Activated CD4-positive, alpha-beta T cell treated with anti-CD3 and anti-CD28 coated beads for 4 hours (primary cell): ENCODE data around the gene CADM4.

ENCODE experiments used
- DNase-seq, 2 donors: peaks; one replicate each; pipeline ENCODE4 v3.0.0-alpha.2; 2020

CADM4 gene

DNA sequence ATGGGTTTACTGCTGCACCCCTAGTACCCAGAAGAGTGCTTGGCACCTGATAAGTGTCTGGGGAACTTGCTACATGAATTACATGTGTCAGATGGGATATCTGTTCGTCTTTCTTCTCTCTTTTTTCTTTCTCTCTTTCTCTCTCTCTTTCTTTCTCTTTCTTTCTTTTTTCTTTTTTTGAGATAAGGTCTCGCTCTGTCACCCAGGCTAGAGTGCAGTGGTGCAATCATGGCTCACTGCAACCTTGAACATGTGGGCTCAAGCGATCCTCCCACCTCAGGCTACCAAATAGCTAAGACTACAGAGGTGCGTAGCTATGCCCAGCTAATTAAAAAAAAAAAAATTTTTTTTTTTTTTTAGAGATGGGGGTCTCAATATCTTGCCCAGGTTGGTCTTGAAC lies 6.1 kb downstream of the CADM4 start:
- DNase-seq, result no peak

DNA sequence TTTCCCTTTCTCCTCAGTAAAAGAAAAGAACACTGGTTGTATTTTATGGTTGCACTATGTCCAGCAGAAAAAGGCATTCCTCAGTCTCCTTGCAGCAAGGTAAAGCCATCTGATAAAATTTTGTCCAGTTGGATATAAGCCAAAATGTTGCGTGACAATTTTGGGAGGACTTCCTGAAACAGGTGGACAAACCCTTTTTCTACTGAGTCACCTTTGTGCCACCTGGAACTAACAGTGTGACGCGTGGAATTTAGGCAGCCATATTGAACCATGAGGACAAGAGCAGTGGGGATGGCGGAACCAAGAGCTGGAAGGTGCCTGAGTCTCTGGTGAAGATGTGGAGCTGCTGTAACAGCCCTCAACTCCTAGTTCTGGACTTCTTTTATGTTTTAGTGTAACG lies 8.2 kb downstream of the CADM4 start:
- DNase-seq, result no peak

- DNase-seq, result no peak
These were observed 10.9 kb downstream of the CADM4 start for GRCh38 chr19:43628646-43629326.

- DNase-seq, result no peak
These were observed 12.8 kb downstream of the CADM4 start for GRCh38 chr19:43626838-43627237.

DNA sequence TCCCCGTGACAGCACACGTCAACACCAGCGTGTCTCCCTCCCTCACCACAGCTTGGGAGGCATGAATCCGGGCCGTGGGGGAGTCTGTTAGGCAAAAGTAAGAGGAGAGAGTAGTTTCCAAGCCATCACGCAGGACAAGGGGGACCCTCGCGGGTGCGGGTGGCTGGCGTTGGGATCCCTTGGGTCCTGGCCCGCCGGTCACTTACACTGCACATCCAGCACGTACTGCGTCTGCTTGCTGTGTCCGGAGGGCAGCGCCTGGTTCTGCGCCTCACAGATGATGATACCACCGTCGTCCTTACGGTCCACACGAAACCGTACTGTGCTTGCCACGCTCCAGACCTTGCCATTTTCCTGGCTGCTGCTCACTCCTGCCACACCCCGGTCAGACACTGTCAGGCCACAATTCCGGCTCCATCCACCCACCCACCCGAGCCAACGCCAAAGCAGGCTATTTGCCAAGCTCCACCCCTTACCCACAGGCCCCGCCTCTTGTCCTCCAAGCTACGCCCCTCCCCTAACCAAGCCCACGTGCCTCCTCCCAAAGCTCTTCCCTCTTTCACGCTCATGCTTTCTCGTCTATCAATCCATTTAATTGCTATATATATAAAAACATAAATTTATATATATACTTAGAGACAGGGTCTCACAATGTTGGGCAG lies 13.6 kb downstream of the CADM4 start:
- no peak for DNase-seq

DNA sequence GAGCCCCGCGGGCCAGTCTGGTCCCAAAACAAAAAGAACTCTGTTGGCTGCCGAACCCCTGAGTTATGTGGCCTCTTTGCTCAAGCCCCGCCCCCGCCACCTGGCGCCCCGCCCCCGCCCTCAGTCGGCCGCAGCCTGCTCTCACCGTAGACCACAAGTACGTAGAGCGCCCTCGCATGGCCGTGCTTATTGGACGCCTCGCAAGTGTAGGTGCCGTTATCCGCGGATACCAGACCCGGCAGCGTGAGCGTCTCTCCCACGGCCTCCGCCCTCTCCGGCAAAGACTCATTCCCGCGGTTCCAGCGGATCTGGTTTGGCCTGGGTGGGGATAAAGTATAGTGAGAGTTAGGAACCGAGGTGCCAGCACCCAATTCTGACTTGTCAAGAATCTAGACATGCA lies 14.7 kb downstream of the CADM4 start:
- DNase-seq, result peak; percentile 86 to 87

DNA sequence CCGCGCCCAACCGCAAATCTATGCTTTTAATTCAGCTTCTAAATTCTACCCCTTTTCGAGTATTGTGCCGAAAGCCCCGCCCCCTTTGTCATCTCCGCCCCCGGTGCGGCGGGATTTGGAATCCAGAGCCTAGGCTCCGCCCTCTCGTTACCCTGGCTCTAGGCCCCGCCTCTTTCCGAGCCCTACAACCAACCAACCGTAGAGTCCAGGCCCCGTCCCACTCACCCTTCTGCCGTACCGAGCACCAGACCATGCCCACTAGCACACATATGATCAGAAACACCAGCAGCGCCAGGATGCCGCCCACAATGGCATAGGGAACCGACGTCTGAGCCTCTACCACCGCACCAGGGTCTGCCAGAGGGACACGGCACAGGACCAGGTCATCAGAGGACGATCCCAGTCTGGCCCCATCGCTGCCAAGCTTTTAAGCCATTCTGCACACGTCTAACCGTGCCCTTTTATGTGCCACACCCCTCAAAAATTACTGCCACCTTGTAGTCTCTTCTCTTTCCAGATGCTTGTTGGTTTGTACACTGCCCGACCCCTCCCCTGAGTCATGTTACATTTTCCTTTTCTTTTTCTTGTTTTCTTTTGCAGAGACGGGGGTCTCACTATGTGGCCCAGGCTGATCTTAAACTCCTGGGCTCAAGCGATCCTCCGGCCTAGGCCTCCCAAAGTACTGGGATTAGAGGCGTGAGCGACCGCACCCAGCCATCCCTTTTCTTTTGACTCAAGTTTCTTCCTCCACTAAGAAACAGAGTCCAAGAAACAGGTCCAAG lies 15.6 kb downstream of the CADM4 start:
- DNase-seq, result no peak

DNA sequence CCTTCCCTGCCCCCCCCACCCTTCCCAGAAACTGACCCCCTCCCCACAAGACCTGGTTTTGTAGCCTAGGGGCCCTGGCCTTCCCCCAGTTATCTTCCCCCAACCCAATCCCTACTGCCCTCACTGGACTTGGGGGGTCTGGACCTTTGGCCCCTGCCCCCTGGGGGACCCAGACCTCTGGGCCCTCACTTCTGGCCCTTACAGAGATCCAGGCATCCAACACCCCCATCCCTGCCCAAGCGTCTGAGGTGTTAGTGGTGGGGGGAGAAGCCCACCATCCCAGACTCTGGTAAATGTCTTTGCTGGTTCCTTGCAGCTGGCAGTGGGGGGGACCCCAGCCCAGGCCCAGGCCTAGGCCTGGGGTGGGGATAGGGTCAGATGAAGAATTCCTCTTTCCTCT lies 16.7 kb downstream of the CADM4 start:
- DNase-seq, result no peak

GRCh38 chr19:43622070-43622469 lies 17.6 kb downstream of the CADM4 start:
- no peak for DNase-seq

DNA sequence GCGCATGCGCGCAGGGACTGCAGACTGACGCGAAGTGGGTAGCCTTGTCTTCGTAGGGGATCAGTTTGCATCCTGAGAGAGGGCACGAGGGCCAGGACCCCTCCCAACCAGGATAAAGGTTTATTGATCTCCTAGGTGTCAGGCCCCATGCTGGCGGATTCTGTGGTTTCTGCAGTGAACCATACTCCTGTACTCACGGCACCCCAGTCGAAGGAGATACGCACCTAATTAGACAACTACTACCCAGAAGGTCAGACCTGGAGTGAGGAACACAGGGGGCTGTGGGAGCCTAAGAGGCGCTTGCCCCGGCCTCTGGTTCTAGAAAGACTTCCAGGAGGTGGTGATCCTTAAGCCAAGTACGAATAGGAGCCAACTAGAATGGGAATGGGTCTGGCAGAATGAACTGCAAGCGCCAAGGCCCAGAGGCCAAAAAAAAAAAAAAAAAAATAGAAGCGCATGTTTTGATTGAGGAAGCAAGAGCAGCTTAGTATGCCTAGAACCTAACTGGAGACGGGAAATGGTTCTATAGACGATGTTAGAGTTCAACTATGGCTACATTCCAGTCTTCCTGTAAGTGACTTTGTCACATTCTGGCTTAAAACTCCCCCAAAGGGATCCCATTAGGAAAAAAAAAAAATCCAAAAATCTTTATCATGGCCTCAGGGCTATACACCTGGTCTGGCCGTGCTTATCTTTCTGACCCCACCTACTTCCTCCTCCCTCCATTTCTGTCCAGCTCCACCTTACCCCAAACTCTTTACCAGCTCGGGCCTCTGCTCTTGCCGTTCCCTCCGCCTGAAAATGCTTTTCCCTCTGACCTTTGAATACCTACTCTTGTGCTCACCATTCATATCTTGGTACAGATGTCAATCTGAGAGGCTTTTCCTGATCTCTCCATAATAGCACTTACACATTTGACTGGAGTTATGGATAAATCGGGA lies 19.3 kb downstream of the CADM4 start:
- DNase-seq, result peak in 1 of 2 donors; percentile 83

GRCh38 chr19:43619262-43620060 lies 20.2 kb downstream of the CADM4 start, which contains the start of gene ZNF428:
ZNF428 (minus strand) TSS chr19:43619629; CDS start chr19:43614304, 5,325 bp downstream.
- DNase-seq, result peak; percentile 79 to 89

DNA sequence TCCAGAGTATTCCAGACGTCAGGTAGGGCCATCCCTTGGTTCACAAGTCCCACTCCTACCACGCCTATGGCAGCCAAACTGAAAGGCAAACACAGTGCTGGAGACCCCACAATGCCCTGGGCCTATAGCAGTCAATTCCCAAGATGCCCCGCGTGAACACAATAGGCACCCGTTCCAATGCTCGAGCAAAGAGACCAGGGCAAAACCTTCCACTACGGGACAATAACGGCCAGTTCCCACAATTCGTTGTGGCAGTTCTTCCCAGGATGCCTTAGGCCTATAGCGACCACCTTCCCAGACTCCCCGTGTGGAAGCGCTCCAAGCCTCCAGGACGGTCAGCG lies 20.8 kb downstream of the CADM4 start:
- peak; percentile 28 to 32 for DNase-seq

DNA sequence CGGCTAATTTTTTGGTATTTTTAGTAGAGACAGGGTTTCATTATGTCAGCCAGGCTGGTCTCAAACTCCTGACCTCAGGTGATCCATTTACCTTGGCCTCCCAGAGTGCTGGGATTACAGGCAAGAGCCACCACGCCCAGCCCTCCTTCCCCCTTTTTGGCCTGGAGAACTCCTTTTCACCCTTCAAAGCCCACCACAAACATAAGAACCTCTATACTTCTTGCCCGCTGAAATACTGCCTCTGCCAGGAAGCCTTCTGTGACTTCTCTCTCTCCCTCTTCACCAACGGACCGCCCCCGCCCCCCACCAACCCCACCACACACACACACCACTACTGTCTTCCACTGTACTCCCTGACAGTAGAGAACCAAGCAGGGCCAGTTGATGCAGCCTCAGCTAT lies 22.7 kb downstream of the CADM4 start:
- DNase-seq, result no peak

DNA sequence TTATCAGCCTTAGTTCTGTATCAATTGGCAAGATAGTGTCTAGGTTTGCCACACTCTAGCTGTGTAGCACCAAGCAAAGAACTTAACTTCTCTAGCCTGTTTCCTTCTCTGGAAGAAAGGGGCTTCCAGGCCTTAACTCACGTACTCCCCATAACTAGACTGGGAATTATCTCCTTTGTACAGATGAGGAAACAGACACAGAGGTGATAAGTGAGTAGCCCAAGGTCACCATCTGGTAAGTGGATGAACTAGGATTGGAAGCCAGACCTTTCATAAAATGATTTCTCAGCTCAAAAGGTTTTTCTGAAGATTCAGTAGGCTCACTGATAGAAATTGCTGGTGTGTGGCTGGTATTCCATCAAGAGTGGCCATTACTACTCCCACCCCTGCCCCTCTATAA lies 23.3 kb downstream of the CADM4 start:
- no peak for DNase-seq

DNA sequence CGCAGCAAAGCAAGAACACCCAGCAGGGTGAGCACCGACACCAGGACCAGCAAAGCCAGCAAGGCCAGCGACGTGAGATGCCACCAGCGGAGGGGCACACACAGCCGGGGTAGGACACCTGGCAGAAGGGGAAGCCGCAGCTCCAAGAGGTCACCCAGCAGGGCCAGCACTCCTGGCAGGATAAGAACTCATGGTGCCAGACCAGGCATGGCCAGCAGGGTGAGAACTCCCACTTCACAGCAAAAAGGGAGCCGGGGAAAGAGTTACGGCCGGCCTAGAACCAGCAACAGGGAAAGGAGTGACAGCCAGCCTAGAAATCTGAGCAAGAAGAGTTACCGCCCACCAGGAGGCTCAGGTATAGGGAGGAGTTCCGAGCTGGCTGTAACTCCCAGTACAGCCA lies 27.3 kb downstream of the CADM4 start:
- DNase-seq, result no peak

DNA sequence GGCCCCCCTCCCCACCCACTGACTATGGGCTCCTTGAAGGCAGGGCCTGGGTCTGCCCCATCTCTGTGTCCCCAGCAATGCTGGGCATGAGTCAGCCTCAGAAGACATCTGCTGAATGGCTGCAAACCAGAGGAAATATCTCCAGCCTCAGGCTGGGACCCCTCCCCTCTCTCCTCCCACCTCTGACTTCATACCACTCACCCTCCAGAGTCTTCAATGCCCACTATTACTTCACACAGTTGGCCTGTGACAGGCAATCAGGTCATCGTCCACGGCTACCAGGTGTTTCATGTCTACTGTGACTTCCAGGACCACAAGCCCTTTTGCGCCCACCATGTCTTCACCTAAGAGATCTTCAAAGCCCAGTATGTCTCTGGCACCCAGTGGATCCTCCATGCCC lies 27.9 kb downstream of the CADM4 start, which contains the start of gene SRRM5:
SRRM5 (plus strand) TSS at position 301 of the 400 bp plus-strand sequence; CDS start at position 335, 34 bp downstream.
- DNase-seq, result no peak

DNA sequence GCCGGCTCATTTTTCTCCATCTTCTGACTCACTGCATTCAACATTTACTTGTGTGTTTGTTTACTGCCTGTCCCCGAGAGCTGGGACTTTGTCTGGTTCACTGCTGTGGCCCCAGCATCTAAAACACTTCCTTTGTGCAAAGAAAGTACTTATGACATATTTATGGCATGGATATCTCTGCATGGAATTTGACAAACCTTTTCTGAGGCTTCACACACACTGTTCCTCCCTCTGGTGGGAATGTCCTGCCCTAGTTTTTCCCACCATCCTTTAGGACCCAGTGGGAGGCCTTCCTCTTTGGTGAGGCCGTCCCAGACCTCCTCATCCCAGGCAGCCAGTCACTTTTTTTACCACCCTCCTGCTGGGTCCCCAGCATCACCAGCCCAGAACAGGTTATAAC lies 29.2 kb downstream of the CADM4 start:
- DNase-seq, result no peak

GRCh38 chr19:43609872-43610271 lies 29.8 kb downstream of the CADM4 start:
- no peak for DNase-seq

DNA sequence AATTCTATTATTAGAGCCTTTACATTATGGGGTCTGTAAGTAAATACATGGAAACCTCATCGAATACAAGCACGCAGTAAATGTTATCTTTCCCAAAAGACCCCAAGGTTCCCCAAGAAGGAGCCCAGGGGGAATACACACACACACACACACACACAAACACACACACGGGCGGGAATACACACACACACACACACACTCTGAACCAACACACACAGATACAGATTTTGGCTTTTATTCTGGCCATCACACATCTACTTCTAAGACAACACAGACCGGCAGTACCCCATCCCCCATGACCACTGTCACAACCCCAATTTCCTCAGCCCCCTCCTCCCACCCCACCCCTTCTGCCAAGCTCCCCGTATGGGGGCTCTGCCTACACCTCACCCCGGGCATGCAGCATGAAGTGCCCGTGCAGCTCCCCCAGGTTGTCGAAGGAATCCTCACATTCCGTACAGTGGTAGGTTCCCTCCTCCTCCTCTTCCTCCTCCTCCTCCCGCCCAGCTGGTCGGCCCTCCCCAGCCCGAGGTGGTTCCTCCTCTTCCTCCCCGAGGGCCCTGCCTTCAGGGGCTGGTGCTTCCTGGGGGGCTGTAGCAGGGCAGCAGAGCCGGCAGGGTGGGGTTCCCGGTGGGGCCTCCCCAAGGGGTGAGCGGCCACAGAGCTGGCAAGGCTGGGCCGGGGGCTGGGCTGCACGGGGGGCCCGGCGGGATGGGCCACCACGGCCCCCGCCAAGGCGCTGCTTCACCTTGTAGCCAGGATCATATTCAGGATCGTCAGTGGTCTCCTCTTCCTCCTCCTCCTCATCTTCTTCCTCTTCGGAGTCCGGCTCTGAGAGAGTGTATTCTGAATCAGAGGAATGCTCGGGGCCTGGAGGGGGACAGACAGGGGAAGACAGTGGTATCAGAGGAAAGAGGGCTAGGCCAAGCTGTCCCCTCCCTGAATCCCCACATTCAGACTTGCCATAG lies 32.1 kb downstream of the CADM4 start:
- no peak for DNase-seq

- DNase-seq, result no peak
These were observed 33.0 kb downstream of the CADM4 start for GRCh38 chr19:43606569-43607229.
